Skin of body (tissue), 2 donors: Measurements from ENCODE around the gene PHETA1. TPM values are rescaled to one million over a fixed set of nuclear protein-coding genes. Genes with fewer than 3 reads are reported as not detected.
"Not testable (repeated sequence)": the region's sequence is repeated elsewhere in the genome, so short reads cannot be mapped to it uniquely, and the experiment has no call there.

Experiments used
- DNase-seq: peaks from one replicate; lab custom pipeline; 2025; lab: John Stamatoyannopoulos, UW
- total RNA-seq: library from RNA; depleted of rRNA; stranded (reverse); fragments of >200 nt; gene quantifications from one replicate; pipeline ENCODE4 v1.2.3, GENCODE V29; 2014

The PHETA1 gene
- total RNA-seq, 1 donor from 2014 or later, result 2.9 TPM

- peak; percentile 37 for DNase-seq
Observed at GRCh38 chr12:111405859-111406473, 37.1 kb upstream of the PHETA1 start, which contains the start of gene SH2B3. TSS of gene SH2B3 (plus strand) at chr12:111405923. CDS start at chr12:111418146, 12,223 bp downstream.

DNA sequence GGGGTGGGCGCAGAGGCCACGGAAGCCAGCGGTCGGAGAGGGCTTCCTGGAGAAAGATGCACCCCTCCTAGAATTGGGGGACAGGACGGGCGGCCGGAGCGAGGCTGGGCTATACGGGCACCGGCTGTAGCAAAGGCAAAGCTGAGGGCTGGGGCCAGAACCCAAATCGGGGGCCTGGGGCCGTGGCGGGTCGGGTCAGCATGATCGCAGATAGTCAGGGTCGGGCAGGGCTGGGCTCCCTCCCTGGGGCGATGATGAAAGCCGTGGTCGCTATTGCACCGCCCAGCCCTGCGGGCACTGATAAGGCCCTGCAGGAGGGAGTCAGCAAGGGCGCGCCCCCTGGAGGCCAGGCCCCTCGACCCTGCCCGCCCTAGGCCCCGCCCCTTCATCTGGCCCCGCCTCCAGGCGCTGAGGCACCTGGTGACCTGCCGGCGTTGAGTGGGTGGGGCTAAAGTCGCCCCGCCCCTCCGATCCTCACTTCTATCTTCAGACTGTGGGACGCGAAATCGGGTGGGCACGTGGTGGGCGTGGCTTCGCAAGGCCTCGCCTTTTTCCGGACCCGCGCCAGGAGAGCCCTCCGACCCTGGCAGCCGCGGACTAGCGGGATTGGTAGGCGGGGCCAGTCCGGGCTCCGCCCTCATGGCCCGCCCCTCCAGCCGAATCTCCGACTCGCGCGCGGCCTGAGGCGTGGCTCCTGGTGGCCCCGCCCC lies 36.4 kb upstream of the PHETA1 start:
- DNase-seq, result peak; percentile 78

- no peak for DNase-seq
Observed at GRCh38 chr12:111404362-111405148, 35.7 kb upstream of the PHETA1 start.

DNA sequence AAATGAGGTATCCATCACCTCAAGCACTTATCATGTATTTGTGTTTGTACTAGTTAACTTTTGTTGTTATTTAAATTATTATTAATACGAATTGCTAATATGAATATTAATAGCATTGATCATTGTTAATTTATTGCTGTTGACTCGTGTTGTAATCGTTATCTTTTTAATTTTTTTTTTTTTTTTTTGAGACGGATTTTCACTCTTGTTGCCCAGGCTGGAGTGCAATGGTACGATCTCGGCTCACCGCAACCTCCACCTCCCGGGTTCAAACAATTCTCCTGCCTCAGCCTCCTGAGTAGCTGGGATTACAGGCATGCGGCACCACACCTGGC lies 33.6 kb upstream of the PHETA1 start:
- not testable (repeated sequence) for DNase-seq

GRCh38 chr12:111401167-111401605 lies 32.3 kb upstream of the PHETA1 start:
- DNase-seq, result no peak

GRCh38 chr12:111399741-111400404 lies 31.0 kb upstream of the PHETA1 start:
- not testable (repeated sequence) for DNase-seq

DNA sequence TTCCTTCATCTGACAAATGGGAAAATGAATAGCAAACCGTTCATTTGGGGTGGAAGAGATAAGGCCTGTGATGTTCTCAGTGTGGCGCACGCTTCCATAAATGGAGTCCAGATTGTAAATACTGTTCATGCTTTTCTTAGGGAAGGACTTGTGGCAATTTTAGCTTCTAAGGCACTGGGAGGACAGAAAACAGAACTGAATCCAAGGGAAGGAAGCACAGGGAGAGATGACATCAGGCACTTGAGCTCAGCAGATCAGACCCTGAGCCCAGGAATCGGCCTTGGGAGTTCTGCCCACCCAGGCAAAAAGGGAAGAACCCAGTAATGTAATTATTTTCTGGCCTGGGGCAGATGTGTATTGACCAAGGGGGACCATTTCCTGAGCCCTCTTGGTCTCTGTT lies 29.6 kb upstream of the PHETA1 start:
- no peak for DNase-seq

DNA sequence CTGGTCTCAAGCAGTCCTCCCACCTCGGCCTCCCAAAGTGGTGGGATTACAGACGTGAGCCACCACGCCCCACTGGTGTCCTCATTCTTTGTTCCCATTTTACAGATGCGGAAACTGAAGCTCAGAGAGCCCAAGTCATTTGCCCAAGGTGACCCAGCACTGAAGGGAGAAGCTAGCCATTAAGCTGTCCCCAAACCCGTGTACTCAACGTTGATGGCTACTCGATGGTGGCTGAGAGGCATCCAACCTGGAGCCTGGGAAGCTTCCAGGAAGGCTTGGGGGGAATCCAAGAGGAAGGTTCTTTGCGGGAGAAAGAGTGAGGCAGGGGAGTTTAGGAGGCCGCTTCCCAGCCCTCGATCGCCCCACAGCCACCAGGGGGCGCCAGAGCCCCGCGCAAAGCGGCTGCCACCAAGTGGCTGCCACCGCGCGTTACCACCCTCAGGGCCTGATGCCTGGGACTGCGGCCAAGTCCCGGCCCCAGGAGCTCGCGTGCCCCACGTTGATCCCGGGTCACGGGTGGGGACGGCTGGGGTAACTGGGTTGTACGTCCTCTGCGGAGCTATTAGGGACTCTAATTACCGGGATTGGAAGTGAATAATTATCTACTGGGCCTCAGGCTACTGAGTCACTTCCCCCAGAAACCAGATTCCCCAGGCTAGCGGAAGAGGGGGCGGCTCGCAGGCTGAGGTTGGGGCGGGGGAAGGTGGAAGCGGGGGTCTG lies 28.0 kb upstream of the PHETA1 start:
- peak; percentile 59 for DNase-seq

- DNase-seq, result not testable (repeated sequence)
Observed at GRCh38 chr12:111396271-111396670, 27.4 kb upstream of the PHETA1 start.

- DNase-seq, result no peak
Observed at GRCh38 chr12:111395336-111396187, 26.7 kb upstream of the PHETA1 start.

- DNase-seq, result no peak
Observed at GRCh38 chr12:111394480-111394879, 25.6 kb upstream of the PHETA1 start.

GRCh38 chr12:111393700-111394300 lies 24.9 kb upstream of the PHETA1 start:
- no peak for DNase-seq

GRCh38 chr12:111390910-111391309 lies 22.0 kb upstream of the PHETA1 start:
- no peak for DNase-seq

GRCh38 chr12:111389635-111390034 lies 20.7 kb upstream of the PHETA1 start:
- no peak for DNase-seq

GRCh38 chr12:111387747-111388323 lies 18.9 kb upstream of the PHETA1 start:
- DNase-seq, result no peak

- no peak for DNase-seq
Observed at GRCh38 chr12:111386885-111387284, 18.0 kb upstream of the PHETA1 start.

DNA sequence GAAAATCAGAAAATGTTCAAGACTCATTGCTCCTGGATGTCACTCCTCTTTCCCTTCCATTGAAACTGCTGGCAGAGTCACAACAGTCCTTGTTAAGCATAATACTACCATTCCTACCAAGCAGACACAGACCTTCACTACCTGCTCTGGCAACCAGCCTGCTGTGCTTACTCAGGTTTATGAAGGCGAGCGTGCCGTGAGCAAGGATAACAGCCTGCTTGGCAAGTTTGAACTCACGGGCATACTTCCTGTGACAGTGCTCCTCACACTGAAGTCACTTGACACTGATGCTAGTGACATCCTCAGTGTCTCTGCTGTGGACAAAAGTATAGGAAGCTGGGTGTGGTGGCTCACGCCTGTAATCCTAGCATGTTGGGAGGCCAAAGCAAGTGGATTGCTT lies 15.7 kb upstream of the PHETA1 start:
- no peak for DNase-seq

GRCh38 chr12:111379942-111380554 lies 11.2 kb upstream of the PHETA1 start:
- DNase-seq, result no peak

GRCh38 chr12:111377440-111377839 lies 8.5 kb upstream of the PHETA1 start:
- DNase-seq, result no peak
